GM21526 (cell line): ENCODE results near the gene AP4M1.
"Not testable (repeated sequence)": the region's sequence is repeated elsewhere in the genome, so short reads cannot be mapped to it uniquely, and the experiment has no call there.

ENCODE experiments used
- ATAC-seq: cut with Tn5 transposase; IDR thresholded peaks from one replicate; pipeline ENCODE4 v1.9.1; 2021; ENCODE audit warnings: moderate library complexity; ENCODE audit not compliant: unreplicated experiment, low FRiP score

AP4M1 gene

GRCh38 chr7:100127866-100128636, 26.6 kb downstream of the AP4M1 start:
- no peak for ATAC-seq

GRCh38 chr7:100128637-100128963, 27.2 kb downstream of the AP4M1 start:
- no peak for ATAC-seq

DNA sequence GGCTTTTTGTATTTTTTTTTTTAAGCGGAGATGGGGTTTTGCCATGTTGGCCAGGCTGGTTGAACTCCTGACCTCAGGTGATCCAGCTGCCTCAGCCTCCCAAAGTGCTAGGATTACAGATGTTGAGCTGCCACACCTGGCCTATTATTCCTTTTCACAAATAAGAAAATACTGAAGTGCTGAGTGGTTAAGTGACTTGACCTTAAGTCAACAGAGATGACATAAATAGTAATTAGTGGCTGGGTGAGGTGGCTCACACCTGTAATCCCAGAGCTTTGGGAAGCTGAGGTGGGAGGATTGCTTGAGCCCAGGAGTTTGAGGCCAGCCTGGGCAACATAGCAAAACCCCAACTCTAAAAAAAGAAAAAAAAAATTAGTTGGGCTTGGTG, 28.8 kb downstream of the AP4M1 start:
- not testable (repeated sequence) for ATAC-seq

- ATAC-seq: no peak
Measured at GRCh38 chr7:100130608-100131453, 29.4 kb downstream of the AP4M1 start.

- no peak for ATAC-seq
Measured at GRCh38 chr7:100132126-100132525, 30.7 kb downstream of the AP4M1 start.

DNA sequence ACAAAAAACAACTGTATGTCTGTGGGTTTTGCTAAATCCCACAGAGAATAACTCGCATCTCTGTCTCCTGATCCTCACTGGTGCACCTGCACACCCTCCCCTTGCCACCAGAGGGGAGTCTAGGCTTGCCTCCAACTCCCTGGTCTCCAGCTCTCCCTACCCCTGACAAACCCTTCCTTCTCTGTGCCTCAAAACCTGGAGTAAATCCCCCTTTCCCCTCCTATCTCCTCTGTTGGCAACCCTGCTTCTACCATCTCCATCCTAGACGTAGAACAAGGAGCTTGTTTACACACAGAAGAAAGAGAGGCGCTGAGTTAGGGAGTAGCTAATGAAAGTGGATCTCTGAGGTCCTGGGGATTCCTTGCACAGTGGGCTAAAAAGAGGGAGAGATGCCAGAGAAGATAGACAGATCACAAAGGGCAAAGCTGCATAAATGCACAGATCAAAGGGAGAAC, 31.3 kb downstream of the AP4M1 start:
- no peak for ATAC-seq

GRCh38 chr7:100137851-100138760, 36.7 kb downstream of the AP4M1 start:
- no peak for ATAC-seq

DNA sequence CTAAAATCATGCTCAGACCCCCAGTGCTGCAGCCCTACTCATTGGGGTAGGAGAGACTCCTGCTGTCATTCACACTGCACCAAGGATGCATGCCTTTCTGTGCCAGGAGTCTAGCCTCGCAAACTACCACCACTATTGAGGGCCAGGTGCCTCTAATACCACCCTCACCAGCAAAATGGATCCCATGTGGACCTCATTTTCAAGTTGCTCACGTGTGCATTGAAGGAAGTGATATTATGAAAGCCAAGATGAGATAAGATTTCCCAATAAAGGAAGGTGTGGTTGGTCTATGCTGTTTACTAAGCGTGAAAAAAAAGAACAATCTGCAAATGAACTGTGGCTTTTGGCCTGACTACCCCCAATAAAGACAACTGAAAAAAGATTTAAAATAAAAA, 40.1 kb downstream of the AP4M1 start:
- ATAC-seq: no peak

GRCh38 chr7:100142461-100142860, 41.0 kb downstream of the AP4M1 start:
- ATAC-seq: no peak

- ATAC-seq: not testable (repeated sequence)
Measured at GRCh38 chr7:100146350-100146749, 44.9 kb downstream of the AP4M1 start.

DNA sequence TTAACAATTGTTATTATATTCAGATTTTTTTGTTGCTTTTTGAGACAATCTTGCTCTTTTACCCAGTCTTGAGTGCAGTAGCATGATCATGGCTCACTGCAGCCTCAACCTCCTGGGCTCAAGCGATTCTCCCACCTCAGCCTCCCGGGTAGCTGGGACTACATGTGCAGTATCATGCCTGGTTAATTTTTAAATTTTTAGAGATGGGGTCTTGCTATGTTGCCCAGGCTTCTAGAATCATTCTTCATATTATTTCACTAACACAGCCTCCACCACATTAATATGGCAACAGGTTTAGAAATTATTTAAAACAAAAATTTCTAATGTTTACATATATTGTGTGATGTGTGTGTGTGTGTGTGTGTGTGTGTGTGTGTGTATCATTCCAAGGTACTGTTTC, 45.8 kb downstream of the AP4M1 start:
- no peak for ATAC-seq

DNA sequence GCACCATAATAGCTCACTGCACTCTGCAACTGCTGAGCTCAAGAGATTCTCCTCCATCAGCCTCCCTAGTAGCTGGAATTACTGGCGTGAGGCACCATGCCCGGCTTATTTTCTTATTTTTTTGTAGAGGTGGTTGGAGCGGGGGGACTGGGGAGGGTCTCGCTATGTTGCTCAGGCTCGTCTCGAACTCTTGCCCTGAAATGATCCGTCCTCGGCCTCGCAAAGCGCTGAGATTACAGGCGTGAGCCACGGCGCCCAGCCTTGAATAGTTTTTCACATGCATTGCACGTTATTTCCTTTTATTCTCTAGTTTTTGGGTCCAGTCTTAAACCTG, 46.7 kb downstream of the AP4M1 start:
- ATAC-seq: no peak

DNA sequence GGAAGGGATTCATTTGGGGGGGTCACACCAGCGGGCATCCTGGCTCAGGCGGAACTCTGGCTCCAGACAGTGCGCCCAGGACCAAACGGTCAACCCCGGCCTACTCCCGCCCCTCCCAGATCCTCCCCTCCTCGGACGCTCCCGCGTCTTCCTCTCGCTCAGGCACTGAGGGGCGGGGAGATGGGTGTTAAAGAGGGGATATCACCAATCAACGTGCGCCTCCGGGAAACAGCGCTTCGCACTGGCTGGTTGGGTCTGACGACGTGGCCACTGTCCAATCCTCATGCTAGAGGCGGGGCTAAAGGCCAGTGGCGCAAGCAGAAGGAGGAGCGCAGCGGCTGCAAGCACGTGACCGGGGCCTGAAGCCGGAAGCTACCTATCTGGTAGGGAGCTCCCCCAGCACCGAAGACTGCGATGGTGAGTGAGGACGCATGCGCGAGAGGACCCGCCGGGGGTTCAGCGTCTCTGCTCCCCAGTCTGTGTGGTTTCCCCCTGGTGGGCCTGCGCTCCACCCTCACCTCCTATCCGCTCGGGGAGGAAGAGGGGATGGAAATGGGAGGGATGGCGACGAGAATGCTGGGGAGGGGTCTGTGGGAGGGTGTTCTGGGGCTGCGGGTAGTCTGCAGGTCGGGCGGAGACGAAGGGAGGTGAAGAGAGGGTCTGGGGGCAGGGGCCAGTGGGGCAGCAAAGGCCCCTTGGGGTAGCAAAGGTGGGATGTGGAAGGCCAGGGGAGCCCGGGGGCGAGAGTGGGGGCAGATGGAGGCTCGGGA, 47.3 kb downstream of the AP4M1 start, which contains the start of gene LAMTOR4:
TSS of gene LAMTOR4 (plus strand) at position 360 of the 770 bp plus-strand sequence. CDS start at position 415, 55 bp downstream.
- ATAC-seq: peak; percentile 96

DNA sequence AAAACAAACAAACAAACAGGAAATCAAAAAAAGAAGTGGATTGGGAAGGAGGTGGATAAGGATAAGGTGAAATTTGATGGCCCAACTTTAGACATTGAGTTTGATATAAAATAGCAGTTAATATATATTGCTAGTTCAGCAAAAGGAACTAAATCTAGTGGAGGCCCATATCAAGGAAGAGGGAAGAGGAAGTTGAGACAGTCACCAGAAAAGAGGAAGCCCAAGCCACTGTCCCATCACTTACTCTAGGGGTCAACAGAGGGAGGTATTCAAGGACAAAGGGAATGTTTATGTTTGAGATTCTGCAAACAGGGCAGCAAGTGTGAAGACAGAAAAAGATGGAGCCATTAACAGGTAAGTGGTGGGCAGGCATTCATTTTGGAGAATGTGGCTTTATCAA, 51.0 kb downstream of the AP4M1 start:
- no peak for ATAC-seq

DNA sequence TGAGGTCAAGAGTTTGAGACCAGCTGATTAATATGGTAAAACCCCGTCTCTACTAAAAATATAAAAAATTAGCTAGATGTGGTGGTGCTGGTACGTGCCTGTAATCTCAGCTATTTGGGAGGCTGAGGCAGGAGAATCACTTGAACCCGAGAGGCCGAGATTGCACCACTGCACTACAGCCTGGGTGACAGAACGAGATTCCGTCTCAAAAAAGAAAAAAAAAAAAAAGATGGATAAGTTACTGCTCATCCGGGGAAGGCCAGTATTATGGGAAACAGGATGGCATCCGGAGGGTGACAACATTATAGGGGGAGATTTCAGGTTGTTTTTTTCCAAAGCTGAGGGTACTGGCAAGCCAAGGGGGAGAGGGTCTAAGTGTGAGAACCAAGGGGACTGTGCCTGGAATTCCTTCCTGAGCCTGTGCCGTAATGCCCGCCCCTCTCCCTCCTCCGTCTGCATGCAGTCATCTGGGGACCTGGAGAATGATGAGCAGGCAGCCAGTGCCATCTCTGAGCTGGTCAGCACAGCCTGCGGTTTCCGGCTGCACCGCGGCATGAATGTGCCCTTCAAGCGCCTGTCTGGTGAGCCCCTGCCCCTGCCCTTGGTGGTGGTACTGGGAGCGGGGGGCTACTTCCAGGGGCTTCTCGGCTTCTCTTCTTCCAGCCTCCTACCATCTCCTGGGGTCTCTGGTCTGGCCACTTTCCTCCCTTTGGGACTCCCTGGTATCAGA, 51.7 kb downstream of the AP4M1 start:
- no peak for ATAC-seq

GRCh38 chr7:100153708-100154535, 52.5 kb downstream of the AP4M1 start:
- ATAC-seq: no peak

DNA sequence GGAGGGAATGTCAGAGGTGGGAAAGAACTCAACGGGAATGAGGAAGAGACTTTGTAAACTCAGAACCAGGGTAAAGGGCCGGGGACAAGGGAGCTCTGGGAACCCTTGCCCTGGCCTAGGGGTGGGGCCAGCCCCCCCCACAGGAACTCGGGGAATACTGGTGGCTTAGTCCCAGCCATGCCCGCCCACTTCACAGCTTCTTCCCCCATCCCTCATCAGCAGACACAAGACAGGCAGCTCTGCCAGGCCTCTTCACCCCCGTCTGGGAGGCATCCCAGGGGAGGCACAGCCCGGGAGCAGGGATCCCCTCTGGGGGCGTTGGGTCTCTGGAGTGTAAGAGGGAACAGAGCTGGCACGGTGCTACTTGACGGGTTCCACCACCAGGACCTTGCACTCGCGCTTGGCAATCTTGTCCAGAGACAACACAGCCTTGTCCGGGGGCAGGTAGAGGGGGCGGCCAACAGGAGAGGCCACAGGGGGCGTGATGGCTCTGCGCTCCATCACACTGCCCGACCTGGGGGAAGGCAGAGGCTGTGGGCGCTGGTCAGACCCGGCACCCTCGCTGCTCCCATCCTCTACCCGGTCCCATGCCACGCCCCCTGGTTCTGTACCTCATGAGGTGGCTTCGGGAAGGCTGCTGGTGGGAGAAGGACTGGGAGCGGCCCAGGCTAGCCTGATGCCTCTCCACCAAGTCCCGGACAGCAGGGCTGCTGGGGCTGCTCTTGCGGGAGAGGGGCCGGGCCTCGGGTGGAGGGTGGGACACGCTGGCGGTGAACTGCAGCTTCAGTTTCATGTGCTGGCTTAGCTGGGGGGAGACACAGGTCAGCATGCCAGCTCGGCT, 53.4 kb downstream of the AP4M1 start:
- ATAC-seq: no peak
